COLO668 (cell line): ENCODE results near the gene RABEP1.

Experiments used
- DNase-seq: peaks from one replicate; lab custom pipeline; 2025; ENCODE audit not compliant: unreplicated experiment; lab: John Stamatoyannopoulos, UW

RABEP1 gene

GRCh38 chr17:5361426-5361825 lies 79.3 kb downstream of the RABEP1 start:
- no peak for DNase-seq

DNA sequence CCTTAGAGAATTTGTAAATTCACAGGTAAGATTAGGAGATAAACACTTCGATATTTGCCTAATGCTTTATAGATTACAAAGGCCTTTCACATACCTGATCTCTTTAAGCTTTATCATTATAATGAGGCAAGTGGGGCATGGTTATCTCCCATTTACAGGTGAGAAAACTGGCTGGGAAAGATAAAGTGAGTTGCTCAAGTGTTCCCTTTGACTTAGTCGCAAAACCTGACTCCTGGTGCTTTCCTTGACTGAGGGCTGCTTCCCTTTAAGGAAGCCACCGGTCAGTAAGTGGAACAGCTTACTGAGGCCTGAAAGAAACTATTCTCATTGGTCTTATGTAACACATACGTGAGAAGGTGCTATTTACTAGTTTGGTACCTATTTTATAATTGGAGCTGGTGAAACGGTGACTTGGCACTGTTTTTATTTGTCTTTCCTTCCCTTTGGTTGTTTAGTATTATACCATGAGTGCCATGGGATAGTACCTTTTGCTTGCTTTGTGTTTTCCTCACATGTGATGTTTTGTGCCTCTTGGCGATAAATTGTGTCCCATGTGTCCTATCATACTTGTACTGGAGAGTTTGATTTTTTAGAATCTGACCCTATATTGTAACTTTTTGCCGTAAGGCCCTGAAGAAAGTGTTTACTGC lies 80.2 kb downstream of the RABEP1 start:
- no peak for DNase-seq

- no peak for DNase-seq
Observed at GRCh38 chr17:5364156-5364555, 82.1 kb downstream of the RABEP1 start.

DNA sequence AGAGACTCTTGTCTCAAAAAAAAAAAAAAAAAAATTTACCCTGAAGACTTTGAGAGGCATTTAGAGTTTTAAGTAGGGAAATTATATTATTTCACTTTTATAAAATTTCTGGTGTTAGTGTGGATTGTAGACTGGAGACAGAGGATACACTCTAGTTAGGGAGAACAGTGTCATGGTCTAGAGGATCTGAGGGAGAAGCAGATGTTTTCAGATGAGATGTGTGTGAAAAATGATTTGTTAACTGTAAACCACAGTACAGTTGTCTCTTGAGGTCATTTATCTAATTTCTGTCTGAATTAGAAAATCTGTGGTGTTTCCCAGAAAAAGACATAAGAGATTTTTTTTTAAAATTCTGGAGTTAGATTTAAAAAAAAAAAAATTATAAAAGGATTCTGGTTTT lies 82.6 kb downstream of the RABEP1 start:
- DNase-seq: no peak

GRCh38 chr17:5365831-5366230 lies 83.7 kb downstream of the RABEP1 start:
- DNase-seq: no peak

- DNase-seq: no peak
Observed at GRCh38 chr17:5370411-5370810, 88.3 kb downstream of the RABEP1 start.

GRCh38 chr17:5373112-5373511 lies 91.0 kb downstream of the RABEP1 start:
- no peak for DNase-seq

DNA sequence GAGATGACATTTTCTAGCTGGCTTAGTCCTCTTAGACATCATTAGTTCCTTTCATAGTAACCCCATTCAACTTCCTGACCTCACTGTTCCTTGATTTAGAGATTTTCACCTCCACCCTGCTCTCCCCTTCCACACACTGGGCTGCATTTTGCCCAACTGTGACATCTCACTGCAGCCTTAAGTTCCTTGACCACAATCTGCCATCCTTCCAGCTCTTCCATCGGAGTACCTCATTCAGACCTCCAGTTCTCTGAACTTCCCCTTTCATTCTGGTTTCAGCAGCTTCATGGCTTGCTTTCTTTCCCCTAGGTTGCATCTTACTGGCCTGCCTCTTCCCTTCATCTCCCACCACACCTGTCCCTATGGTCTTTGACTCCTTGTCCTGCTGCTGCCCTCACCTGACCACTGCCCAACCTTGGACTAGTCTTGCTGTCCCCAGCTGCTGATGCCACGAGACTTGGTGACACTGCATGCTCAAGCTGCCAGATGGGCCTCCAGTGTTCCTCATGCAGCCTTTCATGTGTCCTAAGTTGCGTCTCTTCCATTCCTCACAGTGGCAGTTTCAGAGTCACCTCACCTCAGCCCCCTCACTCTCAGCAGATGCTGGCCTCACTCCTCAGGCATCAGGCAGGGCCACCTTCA lies 96.6 kb downstream of the RABEP1 start:
- DNase-seq: no peak

DNA sequence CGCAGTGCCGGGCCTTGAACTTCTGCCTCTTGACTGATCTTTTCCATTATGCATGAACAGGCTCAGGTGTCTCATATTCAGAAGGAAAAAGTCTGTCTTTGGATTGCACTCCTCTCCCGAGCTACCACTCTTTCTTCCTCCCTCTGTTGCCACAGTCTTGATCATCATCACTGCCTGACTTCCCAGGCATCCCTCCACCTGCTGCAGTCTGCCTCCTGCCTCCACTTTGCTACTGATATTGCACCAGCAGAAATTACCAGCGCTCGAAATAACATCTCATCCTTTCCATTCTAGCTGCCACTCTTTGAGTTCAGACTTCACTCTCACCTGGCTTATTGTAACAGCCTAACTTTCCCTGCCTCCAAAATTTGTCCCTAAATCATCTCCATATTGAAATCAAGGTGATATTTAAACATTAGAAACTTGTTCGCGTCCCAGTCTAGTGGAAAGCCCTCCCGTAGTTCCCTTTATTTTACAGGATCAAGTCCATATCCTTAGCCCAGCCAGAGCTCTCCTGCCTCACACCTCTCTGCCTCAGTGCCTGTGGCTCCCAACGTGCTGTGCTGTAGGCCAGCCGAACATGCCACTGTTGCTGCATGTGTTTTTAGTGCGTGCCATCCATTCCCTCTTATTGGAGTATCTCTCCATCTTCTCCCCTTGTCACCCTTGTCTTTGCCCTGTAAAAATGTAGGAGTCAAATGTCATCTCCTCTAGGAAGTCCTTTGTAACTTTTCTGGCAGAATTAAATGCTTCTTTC lies 97.4 kb downstream of the RABEP1 start:
- no peak for DNase-seq

DNA sequence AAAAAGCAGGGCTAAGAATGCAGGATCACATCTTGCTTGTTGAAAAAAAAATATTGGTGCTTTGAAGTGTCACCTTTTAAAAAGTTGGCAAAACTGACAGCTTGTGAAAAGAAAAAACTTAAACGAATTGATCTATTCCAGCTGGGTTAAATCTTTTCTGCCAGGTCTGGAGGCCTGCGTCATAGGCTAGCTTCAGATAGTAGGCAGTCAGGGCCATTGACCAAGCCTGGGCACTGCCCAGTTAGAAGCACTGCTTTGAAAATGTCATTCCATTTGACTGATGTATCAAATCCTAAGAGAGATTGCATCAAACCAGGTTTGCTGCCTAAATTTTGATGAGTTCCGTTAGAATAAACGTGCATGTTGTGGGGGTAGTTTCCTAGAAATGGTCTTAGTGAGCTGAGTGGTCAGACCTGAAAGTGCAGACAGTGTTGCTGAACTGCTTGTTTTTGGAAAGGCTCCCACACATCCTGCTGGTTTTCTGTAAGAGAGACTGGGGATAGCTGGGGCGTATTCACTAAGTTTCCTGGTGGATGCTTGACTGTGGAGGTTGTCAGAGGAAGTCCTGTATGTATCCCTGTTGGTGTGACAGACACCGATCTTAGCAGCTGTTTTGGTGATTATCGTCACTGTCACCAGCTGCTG lies 98.5 kb downstream of the RABEP1 start:
- DNase-seq: no peak

- no peak for DNase-seq
Observed at GRCh38 chr17:5381542-5381941, 99.5 kb downstream of the RABEP1 start.

DNA sequence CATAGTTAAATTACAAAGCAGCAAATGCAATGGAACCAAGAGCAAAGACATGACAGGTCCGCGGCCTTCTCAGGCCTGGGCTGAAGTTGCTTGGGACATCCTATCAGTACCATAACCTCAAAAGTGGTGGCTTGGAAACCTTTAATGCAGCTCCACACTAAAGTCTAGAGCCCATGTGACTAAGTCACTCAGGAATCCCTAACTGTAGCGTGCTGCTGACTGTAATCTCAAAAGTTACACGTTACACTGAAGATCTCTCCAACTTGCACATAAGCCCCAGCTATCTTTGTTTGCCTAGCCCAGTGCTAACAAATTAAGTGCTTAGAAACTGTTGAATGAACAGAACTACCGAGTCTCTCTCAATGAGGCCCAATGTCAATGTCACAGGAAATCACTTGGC lies 109.6 kb downstream of the RABEP1 start:
- no peak for DNase-seq

- no peak for DNase-seq
Observed at GRCh38 chr17:5396612-5397011, 114.5 kb downstream of the RABEP1 start.

DNA sequence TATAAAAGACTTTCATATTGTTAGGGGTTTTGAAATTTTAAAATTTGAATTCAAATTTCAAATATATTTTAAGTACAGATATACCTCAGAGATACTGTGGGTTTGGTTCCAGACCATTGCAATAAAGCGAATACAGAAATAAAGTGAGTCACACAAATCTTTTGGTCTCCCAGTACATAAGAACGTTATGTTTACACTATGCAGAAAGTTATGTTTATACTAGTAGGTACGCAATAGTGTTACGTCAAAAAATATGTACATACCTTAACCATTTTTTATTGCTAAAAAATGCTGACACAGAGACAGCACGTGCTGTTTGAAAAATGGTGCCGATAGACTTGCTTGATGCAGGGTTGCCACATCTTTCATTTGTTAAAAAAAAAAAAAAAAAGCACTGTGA lies 117.7 kb downstream of the RABEP1 start:
- no peak for DNase-seq

DNA sequence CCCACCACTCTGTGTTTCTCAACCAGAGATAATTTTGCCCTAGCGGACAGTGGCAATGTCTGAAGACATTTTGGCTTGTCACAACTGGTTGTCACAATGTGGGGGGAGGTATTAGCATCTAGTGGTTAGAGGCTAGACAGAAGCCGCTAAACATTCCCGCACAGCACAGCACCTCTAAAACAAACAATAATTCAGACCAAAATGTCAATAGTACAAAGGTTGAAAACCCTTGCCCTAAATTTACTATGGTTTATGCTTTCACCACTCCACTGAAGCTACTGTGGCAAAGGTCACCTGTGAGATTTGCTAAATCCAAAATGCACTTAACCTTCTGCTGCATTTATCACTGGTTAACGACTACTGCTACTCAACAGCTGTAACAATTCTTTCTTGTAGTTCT lies 123.3 kb downstream of the RABEP1 start:
- DNase-seq: no peak

GRCh38 chr17:5408186-5408585 lies 126.1 kb downstream of the RABEP1 start:
- DNase-seq: no peak

- no peak for DNase-seq
Observed at GRCh38 chr17:5410594-5411272, 128.6 kb downstream of the RABEP1 start.

- DNase-seq: no peak
Observed at GRCh38 chr17:5413682-5414081, 131.6 kb downstream of the RABEP1 start.

DNA sequence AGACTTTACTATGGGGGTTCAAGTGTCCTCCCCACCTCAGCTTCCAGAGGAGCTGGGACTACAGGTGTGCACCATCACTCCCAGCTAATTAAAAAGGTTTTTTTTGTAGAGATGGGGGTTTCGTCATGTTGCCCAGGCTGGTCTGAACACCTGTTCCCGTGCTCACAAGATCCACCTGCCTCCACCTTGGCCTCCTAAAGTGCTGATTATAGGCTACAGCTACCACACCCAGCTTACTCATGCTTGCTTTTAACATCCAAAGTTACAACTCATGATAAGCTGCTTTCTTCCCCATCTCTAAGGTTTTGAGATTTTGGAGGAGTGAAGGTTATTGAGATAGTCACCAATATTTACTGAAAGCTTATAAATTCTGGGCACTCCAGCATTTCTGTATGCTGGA lies 134.8 kb downstream of the RABEP1 start:
- peak; percentile 11 for DNase-seq

DNA sequence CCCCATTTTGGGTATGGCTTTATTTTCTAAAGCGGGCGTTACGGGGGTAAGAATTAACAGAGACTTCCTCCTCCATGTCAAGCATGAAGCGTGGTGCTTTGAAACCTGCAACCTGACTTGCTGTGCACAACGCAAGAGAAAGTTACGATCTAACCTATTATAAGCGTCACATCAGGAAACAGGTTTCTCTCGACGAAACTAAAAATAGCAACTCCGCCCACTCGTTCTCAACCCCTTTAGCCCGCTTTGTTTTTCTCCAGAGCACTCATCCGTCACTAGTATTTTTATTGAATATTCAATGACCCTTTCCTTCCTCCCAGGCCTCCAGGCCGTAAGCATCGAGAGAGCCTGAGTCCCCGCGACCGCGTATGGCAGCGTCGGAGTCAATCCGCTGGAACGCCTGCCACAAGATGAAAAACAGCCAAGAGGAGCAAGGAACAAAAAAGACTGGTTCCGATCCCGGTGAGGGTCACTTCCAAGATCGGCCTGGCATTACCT lies 136.8 kb downstream of the RABEP1 start:
- peak; percentile 34 for DNase-seq

DNA sequence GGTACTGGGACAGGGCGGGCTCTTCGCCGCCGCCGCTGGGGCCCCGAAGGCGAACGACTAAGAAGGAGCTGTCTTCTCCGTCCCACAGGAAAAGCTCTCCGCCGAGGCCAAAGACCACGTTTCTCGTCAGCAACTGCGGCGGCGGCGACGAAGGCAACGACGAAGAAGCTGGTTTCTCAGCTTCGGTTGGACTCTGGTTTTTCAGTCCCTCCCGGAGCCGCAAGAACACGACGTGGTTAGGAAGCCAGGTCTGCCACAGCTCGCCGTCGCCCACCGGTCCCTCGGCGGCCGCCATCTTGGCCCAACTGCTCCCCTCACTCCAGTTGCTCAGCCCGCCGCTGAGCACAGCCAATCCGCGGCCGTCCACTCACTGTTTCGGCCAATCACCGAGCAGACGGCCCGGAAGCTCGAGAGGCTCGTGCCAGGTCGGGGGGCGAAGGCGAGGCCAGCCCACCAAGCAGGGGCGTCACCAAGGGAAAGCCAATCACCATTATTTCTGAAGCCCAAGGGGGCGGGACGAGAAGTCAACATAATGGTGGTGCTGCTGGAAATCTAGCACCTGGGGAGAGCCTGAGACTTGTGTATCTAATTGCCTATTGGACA lies 137.4 kb downstream of the RABEP1 start, which contains the start of gene NUP88:
Gene NUP88 (minus strand): TSS at position 307 of the 603 bp plus-strand sequence. CDS start 12 bp downstream, at position 295.
- DNase-seq: peak; percentile 93
